HG03066 (cell line): ENCODE measurements around the gene MRFAP1L1.
"Not testable (repeated sequence)": the region's sequence is repeated elsewhere in the genome, so short reads cannot be mapped to it uniquely, and the experiment has no call there.

Source experiments
- ATAC-seq: cut with Tn5 transposase; IDR thresholded peaks from one replicate; pipeline ENCODE4 v1.9.1; 2021; ENCODE audit warnings: low read depth; ENCODE audit not compliant: unreplicated experiment

MRFAP1L1 gene

GRCh38 chr4:6734165-6734786, 24.6 kb upstream of the MRFAP1L1 start:
- no peak for ATAC-seq

GRCh38 chr4:6733358-6734164, 23.9 kb upstream of the MRFAP1L1 start:
- no peak for ATAC-seq

- ATAC-seq: no peak
Measured at GRCh38 chr4:6732441-6733357, 23.0 kb upstream of the MRFAP1L1 start.

- no peak for ATAC-seq
Measured at GRCh38 chr4:6731780-6732179, 22.1 kb upstream of the MRFAP1L1 start.

GRCh38 chr4:6731318-6731675, 21.6 kb upstream of the MRFAP1L1 start:
- no peak for ATAC-seq

- no peak for ATAC-seq
Measured at GRCh38 chr4:6730603-6731317, 21.1 kb upstream of the MRFAP1L1 start.

GRCh38 chr4:6728320-6729029, 18.8 kb upstream of the MRFAP1L1 start:
- no peak for ATAC-seq

- no peak for ATAC-seq
Measured at GRCh38 chr4:6727943-6728250, 18.2 kb upstream of the MRFAP1L1 start.

GRCh38 chr4:6727081-6727942, 17.6 kb upstream of the MRFAP1L1 start:
- ATAC-seq: no peak

GRCh38 chr4:6725427-6725961, 15.8 kb upstream of the MRFAP1L1 start:
- not testable (repeated sequence) for ATAC-seq

GRCh38 chr4:6724421-6725111, 14.9 kb upstream of the MRFAP1L1 start:
- ATAC-seq: no peak

GRCh38 chr4:6723851-6724250, 14.2 kb upstream of the MRFAP1L1 start:
- ATAC-seq: no peak

- ATAC-seq: no peak
Measured at GRCh38 chr4:6722891-6723290, 13.2 kb upstream of the MRFAP1L1 start.

- no peak for ATAC-seq
Measured at GRCh38 chr4:6721121-6721520, 11.5 kb upstream of the MRFAP1L1 start.

- ATAC-seq: no peak
Measured at GRCh38 chr4:6720202-6720699, 10.6 kb upstream of the MRFAP1L1 start.

- no peak for ATAC-seq
Measured at GRCh38 chr4:6719611-6720179, 10.0 kb upstream of the MRFAP1L1 start.

GRCh38 chr4:6718932-6719610, 9.4 kb upstream of the MRFAP1L1 start:
- ATAC-seq: no peak
